ENCODE measurements around the gene CDH26.

The CDH26 gene

DNA sequence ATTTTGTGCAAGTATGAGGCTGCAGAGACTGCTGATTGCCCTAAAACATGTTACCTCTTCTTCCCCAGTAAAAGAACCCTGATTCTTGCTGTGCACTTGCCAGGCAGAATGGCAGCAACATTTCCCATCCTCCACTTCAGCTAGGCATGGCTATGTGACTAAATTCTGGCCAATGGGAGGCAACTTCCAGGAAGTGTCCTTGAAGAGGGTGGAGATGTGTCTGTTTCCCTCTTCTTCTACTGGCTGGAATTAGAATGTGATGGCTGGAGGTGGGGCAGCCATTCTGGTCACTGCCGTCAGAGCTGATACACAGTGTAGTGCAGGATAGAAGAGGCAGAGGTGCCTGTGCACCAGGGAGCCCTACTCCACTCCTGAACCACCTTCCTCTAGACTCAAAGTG, 64.6 kb downstream of the CDH26 start:
- no peak overlapping the region for H3K4me3 ChIP-seq
- TF ChIP-seq CTCF (IDR thresholded peaks at IDR 0.05): no peak
- DNase-seq (ENCODE audit: low spot score): no peak
- H3K27ac ChIP-seq: no peak overlapping the region

DNA sequence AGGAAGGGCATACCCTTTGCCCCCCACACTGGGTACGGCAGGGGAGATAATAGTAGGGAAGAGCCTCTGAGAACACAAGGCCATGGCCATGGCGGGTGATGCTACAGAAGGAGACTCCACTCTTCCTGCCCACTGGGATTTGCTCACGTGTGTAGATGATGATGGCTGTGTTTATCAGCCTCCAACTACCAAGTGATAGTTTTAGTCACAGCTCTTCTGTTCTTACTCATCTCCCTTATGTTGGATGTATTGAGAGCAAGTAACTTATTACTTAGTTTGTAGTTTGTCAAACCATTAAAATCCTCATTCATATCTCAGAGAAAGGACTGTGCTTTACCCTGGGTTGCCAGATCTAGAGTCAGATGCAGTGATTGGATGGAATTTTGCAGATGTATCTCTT, 66.0 kb downstream of the CDH26 start:
- no peak for TF ChIP-seq CTCF (IDR thresholded peaks at IDR 0.05)
- Histone ChIP-seq H3K27ac (no peak overlapping the region), H3K4me3 (no peak overlapping the region)
- no peak for DNase-seq (ENCODE audit: low spot score)

DNA sequence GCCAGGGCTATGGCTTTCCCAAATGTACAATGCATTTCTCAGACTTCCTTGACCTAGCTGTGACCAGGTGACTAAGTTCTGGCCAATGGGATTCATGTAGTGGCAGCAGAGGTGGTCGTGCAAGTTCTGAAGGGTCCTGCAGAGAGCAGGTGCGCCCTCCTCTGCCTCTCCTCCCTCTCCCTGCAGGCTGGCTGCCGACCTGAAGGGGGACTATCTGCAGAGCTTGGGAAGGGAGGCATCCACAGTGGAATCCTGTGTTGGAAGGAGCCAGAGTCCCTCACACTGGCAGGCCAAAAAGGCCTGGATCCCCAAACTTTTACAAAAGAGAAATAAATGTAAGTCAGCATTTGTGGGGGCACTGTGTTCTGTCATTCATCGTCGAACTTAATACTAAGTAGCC, 66.6 kb downstream of the CDH26 start:
- Histone ChIP-seq H3K27ac (no peak overlapping the region), H3K4me3 (no peak overlapping the region)
- no peak for DNase-seq (ENCODE audit: low spot score)
- no peak for TF ChIP-seq CTCF (IDR thresholded peaks at IDR 0.05)

GRCh38 chr20:60026010-60026409, 67.8 kb downstream of the CDH26 start:
- no peak for TF ChIP-seq CTCF (IDR thresholded peaks at IDR 0.05)
- DNase-seq (ENCODE audit: low spot score): no peak
- H3K27ac ChIP-seq: no peak overlapping the region
- no peak overlapping the region for H3K4me3 ChIP-seq

DNA sequence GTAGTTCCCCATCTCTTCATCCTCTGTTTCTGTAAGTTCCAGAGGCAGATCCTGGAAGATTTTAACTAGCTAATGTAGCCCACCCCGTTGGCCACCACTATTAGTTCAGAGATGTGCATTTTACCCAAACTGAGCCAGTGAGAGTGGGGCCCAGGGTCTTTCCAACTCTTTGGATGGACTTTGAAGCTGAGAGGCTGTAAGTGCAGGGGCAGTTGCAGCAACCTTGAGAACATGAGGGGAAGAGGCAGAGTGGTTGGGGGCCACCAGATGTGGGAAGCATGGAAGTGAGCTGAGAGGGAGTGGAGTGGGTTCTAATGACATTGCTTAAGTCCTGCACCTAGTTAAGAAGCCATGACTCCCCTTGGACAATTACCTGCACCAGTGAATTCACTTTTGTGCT, 72.2 kb downstream of the CDH26 start:
- Histone ChIP-seq H3K27ac (no peak overlapping the region), H3K4me3 (no peak overlapping the region)
- no peak for TF ChIP-seq CTCF (IDR thresholded peaks at IDR 0.05)
- DNase-seq (ENCODE audit: low spot score): no peak

DNA sequence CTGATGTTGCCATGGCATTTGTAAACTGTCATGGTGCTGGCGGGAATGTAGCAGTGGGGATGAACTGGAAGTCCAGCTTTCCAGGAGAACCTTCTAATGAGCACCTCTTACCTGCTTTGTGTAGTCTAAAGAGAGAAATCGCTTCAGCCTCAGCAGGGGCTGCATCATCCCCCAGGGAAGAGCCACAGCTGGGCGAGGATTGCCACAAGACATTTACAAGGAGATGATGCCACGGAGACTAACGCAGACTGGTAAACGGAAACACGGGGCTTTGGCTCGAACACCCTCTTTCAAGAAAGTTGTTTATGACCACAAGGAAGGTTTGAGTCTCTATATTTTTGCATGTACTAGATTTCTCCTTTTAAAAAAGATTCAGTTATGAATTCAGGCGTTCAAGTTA, 72.9 kb downstream of the CDH26 start:
- DNase-seq (ENCODE audit: low spot score): no peak
- TF ChIP-seq CTCF (IDR thresholded peaks at IDR 0.05): no peak

GRCh38 chr20:60034231-60035110, 76.2 kb downstream of the CDH26 start:
- peak overlapping the region; percentile 25 for H3K4me3 ChIP-seq
- TF ChIP-seq CTCF (IDR thresholded peaks at IDR 0.05): no peak
- H3K27ac ChIP-seq: peak overlapping the region; percentile 65 to 83
- DNase-seq (ENCODE audit: low spot score): no peak

More for the DNA sequence above, 72.9 kb downstream of the CDH26 start:
- no peak overlapping the region for H3K27ac ChIP-seq
- H3K4me3 ChIP-seq: no peak overlapping the region

All from coronary artery (tissue), 2 donors.